GM12891 (cell line): ENCODE measurements around the gene NKRF.

Source experiments
- POLR2A ChIP-seq: IDR thresholded peaks from 2 replicates; pipeline ENCODE4 v1.6.1; 2011; ENCODE audit warnings: low read depth, low read length, control low read depth
- POLR2AphosphoS5 ChIP-seq: IDR thresholded peaks from 2 replicates; pipeline ENCODE4 v1.6.1; 2011; ENCODE audit warnings: low read depth, low read length, control low read depth
- TAF1 ChIP-seq: IDR thresholded peaks from 2 replicates; pipeline ENCODE4 v1.6.1; 2011; ENCODE audit warnings: low read depth, low read length, control low read depth

- TF ChIP-seq POLR2AphosphoS5 (no peak), TAF1 (no peak), POLR2A (no peak)
Measured at GRCh38 chrX:119622356-119623232, 16.4 kb upstream of the NKRF start.
